ENCODE data around the gene CCNF. TPM values are rescaled to one million over a fixed set of nuclear protein-coding genes. Genes with fewer than 3 reads are reported as not detected.

Gene CCNF
- total RNA-seq, 2 experiments from 2014 or later = 0.81 to 1.3 TPM

- H3K9me3 Mint-ChIP-seq = no peaks in the 10 kb centered on the region
- Histone ChIP-seq H3K27me3 (ENCODE audit: control insufficient read depth in 1 of 2, insufficient read depth in 2 of 2, low read length in 2 of 2) (peaks cover 44 to 53% of the 10 kb centered on the region in 2 experiments), H3K27ac (ENCODE audit: low read depth in 1 of 2, low read length in 2 of 2) (no peak overlapping the region), H3K9me3 (ENCODE audit: control insufficient read depth in 1 of 2, insufficient read depth in 1 of 2, low read length in 2 of 2) (peaks cover 0 to 11% of the 10 kb centered on the region in 2 experiments), H3K36me3 (ENCODE audit: insufficient read depth, low read length) (no peaks in the 10 kb centered on the region), H3K4me1 (ENCODE audit: insufficient read depth, low read length) (peaks cover 48% of the 10 kb centered on the region), H3K4me3 (ENCODE audit: low read length) (peak overlapping the region; percentile 10)
- ChIA-PET POLR2A (interaction anchor here (1.0 kb wide), 1 partner anchor 13 kb away, joined by 3 read pairs; the partner anchor contains the start of gene TEDC2), CTCF (no interaction called here)
- intact Hi-C loops (cut with DNase I, micrococcal nuclease) = loop anchor here in 1 of 2 experiments (5.0 kb wide), 1 partner anchor 41 kb away; no protein-coding TSS in a partner anchor
- no peak for TF ChIP-seq CTCF (IDR thresholded peaks at IDR 0.05)
- H3K4me1 Mint-ChIP-seq (ENCODE audit: low read depth) = peaks cover 13% of the 10 kb centered on the region
- ATAC-seq (ENCODE audit: poor library complexity) (no peak), DNase-seq (no peak)
- no peak overlapping the region for H3K27ac Mint-ChIP-seq
- peaks cover 28% of the 10 kb centered on the region for H3K27me3 Mint-ChIP-seq
- peak overlapping the region; percentile 89 for H3K4me3 Mint-ChIP-seq
- H3K36me3 Mint-ChIP-seq (ENCODE audit: low read depth) = no peaks in the 10 kb centered on the region
Observed at GRCh38 chr16:2472885-2473445, 43.7 kb downstream of the CCNF start.

- no peak for TF ChIP-seq CTCF (IDR thresholded peaks at IDR 0.05)
- ChIA-PET CTCF (no interaction called here), POLR2A (interaction anchor here (1.0 to 1.4 kb wide), 2 partner anchors 14 to 59 kb away, joined by 3 to 5 read pairs; partner anchors contain the start of gene TEDC2)
- peak; percentile 17 for ATAC-seq (ENCODE audit: poor library complexity)
- Mint-ChIP-seq H3K27me3 (peaks cover 25% of the 10 kb centered on the region), H3K4me3 (peak overlapping the region; percentile 89), H3K27ac (no peak overlapping the region), H3K9me3 (no peaks in the 10 kb centered on the region), H3K36me3 (ENCODE audit: low read depth) (no peaks in the 10 kb centered on the region), H3K4me1 (ENCODE audit: low read depth) (peaks cover 13% of the 10 kb centered on the region)
- peaks cover 40 to 48% of the 10 kb centered on the region in 2 experiments for H3K27me3 ChIP-seq (ENCODE audit: control insufficient read depth in 1 of 2, insufficient read depth in 2 of 2, low read length in 2 of 2)
- peaks cover 43% of the 10 kb centered on the region for H3K4me1 ChIP-seq (ENCODE audit: insufficient read depth, low read length)
- peak overlapping the region; percentile 10 for H3K4me3 ChIP-seq (ENCODE audit: low read length)
- H3K36me3 ChIP-seq (ENCODE audit: insufficient read depth, low read length) = no peaks in the 10 kb centered on the region
- H3K9me3 ChIP-seq (ENCODE audit: control insufficient read depth in 1 of 2, insufficient read depth in 1 of 2, low read length in 2 of 2) = peaks cover 0 to 11% of the 10 kb centered on the region in 2 experiments
- intact Hi-C loops (cut with DNase I, micrococcal nuclease) = loop anchor here in 1 of 2 experiments (5.0 kb wide), 1 partner anchor 41 kb away; no protein-coding TSS in a partner anchor
- H3K27ac ChIP-seq (ENCODE audit: low read depth in 1 of 2, low read length in 2 of 2) = no peak overlapping the region
- DNase-seq = peak in 6 of 14 experiments; percentile 14 to 70 (median 22)
Observed at GRCh38 chr16:2473446-2473926, 44.2 kb downstream of the CCNF start.

DNA sequence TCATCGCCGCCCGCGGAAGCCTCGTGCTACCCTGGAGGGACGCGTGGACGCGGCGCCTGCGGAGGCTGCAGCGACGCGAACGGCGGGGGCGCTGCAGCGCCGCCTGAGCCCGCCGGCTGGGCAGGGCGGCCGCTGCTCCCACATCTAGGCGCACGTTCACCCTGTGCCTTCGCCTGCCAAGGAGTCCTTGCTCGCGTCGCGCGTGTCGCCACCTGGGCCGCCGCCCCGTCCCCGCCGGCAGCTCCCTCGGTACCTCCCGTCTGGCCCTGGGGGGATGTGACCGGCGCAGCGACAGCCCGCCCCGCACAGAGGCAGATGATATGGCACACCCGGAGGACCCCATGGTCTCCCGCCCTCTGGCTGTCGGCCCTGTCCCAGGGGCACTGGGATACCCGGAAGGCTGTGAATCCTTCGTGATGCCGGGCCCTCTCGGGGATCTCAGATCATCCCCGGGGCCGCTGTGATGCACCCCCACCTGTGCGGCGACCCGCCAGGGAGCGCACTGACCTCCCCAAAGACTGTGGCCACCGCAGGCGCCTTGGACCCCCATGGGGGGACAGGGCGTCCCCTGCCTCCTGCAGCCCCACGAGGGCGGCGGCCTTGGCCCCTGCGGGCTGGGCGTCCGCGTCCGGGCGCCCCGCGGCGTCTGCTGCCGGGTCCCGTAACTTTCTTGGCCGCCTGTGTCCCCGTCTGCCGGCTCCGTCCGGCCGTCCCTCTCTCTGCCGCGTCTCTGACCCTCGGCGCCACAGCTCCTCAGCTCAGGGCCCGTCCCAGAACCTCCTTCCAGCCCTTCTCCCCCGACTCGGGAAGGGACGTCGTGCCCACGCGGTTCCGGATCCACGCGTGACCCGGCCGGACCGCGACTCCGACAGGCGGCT lies 45.0 kb downstream of the CCNF start:
- H3K27me3 ChIP-seq (ENCODE audit: control insufficient read depth in 1 of 2, insufficient read depth in 2 of 2, low read length in 2 of 2) = peaks cover 32 to 41% of the 10 kb centered on the region in 2 experiments
- H3K4me1 ChIP-seq (ENCODE audit: insufficient read depth, low read length) = peaks cover 37% of the 10 kb centered on the region
- intact Hi-C loops (cut with DNase I, micrococcal nuclease) = loop anchor here in 1 of 2 experiments (2.0 to 5.0 kb wide), 2 partner anchors 42 to 57 kb away; partner anchors contain the start of gene CEMP1
- Mint-ChIP-seq H3K27ac (no peak overlapping the region), H3K9me3 (no peaks in the 10 kb centered on the region), H3K36me3 (ENCODE audit: low read depth) (no peaks in the 10 kb centered on the region), H3K4me3 (peak overlapping the region; percentile 62), H3K4me1 (ENCODE audit: low read depth) (peaks cover 13% of the 10 kb centered on the region), H3K27me3 (peaks cover 23% of the 10 kb centered on the region)
- H3K9me3 ChIP-seq (ENCODE audit: control insufficient read depth in 1 of 2, insufficient read depth in 1 of 2, low read length in 2 of 2) = peaks cover 0 to 11% of the 10 kb centered on the region in 2 experiments
- peak; percentile 29 for TF ChIP-seq CTCF (IDR thresholded peaks at IDR 0.05)
- ChIA-PET POLR2A (interaction anchor here (0.8 to 1.6 kb wide), 7 partner anchors 14 to 134 kb away, joined by 3 to 9 read pairs (median 4); partner anchors contain the start of genes ABCA3, AMDHD2, CCNF and TEDC2), CTCF (interaction anchor here (0.7 to 1.4 kb wide), 2 partner anchors 13 to 27 kb away, joined by 3 to 5 read pairs; no protein-coding TSS in a partner anchor)
- ATAC-seq (ENCODE audit: poor library complexity) (peak; percentile 82), DNase-seq (peak; percentile 36 to 88 (median 58))
- no peaks in the 10 kb centered on the region for H3K36me3 ChIP-seq (ENCODE audit: insufficient read depth, low read length)
- H3K27ac ChIP-seq (ENCODE audit: low read depth in 1 of 2, low read length in 2 of 2) = no peak overlapping the region
- peak overlapping the region; percentile 60 for H3K4me3 ChIP-seq (ENCODE audit: low read length)

All from CD4-positive, alpha-beta T cell (primary cell).